Muscle of leg (tissue), 11 donors: ENCODE measurements around the gene R3HDM1. TPM values are rescaled to one million over a fixed set of nuclear protein-coding genes. Genes with fewer than 3 reads are reported as not detected.
"Not testable (repeated sequence)": the region's sequence is repeated elsewhere in the genome, so short reads cannot be mapped to it uniquely, and the experiment has no call there.

ENCODE experiments used
- DNase-seq: peaks from one replicate; pipeline ENCODE4 v3.0.0; 2013
- H3K27ac ChIP-seq: one replicate; pipeline ENCODE4 v1.5.1; 2013; ENCODE audit warnings: mild to moderate bottlenecking, low read length, control low read depth
- H3K27me3 ChIP-seq: one replicate; pipeline ENCODE4 v1.6.1; 2013; ENCODE audit warnings: low read length; ENCODE audit not compliant: control insufficient read depth, insufficient read depth
- H3K36me3 ChIP-seq: one replicate; pipeline ENCODE4 v1.6.1; 2013; ENCODE audit warnings: low read length; ENCODE audit not compliant: control insufficient read depth, insufficient read depth
- H3K4me1 ChIP-seq: one replicate; pipeline ENCODE4 v1.6.1; 2013; ENCODE audit warnings: low read length; ENCODE audit not compliant: control insufficient read depth, insufficient read depth
- H3K4me3 ChIP-seq: one replicate; pipeline ENCODE4 v1.5.1; 2013; ENCODE audit warnings: low read length, control low read depth
- H3K9me3 ChIP-seq: replicated peaks from 2 replicates; pipeline ENCODE4 v1.6.1; 2013; ENCODE audit warnings: low read depth, low read length; ENCODE audit not compliant: control insufficient read depth
- WGBS: methylation state at CpG from one replicate; pipeline ENCODE4 v1.1.5; 2013; ENCODE audit warnings: missing lambda C conversion rate; ENCODE audit not compliant: insufficient coverage; 5-methylcytosine and 5-hydroxymethylcytosine counted together
- polyA plus RNA-seq, 8 donors: library from polyadenylated mRNA; unstranded; fragments of 120-200 nt; gene quantifications; one replicate each; pipeline versions ENCODE4 v1.2.1 to v1.2.3, GENCODE V29; 2013; ENCODE audit warnings: inconsistent platforms in 1 of 8, low replicate concordance in 1 of 8; ENCODE audit not compliant: insufficient read length in 8 of 8, insufficient read depth in 1 of 8
- total RNA-seq: library from RNA; stranded (reverse); fragments of 120-200 nt; gene quantifications from one replicate; pipeline ENCODE4 v1.2.4, GENCODE V29; 2013

Gene R3HDM1
- total and polyA plus RNA-seq, 9 donors: 10.4 to 29.7 (median 23.7) TPM

DNA sequence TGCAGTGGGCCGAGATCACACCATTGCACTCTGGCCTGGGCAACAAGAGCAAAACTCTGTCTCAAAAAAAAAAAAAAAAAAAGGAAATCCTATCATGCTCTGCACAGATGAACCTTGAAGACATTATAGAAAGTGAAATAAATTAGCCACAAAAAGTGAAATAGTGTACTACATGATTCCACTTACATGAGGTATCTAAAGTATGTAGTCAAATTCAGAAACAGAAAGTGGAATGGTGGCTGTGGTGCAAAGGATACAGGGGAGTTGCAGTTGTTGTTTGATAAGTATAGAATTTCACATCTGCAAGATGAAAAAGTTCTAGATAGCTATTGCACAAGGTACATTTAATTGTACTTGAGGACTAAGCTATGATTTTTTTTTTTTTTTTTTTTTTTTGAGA is 5.5 kb upstream of the R3HDM1 start:
- Histone ChIP-seq H3K27ac (no peak overlapping the region), H3K36me3 (no peaks in the 10 kb centered on the region), H3K4me3 (no peak overlapping the region), H3K27me3 (no peaks in the 10 kb centered on the region), H3K4me1 (peaks cover 4% of the 10 kb centered on the region), H3K9me3 (peaks cover 3% of the 10 kb centered on the region)
- WGBS: no CpG with 5 or more reads among the region's 1 CpG
- DNase-seq: no peak

DNA sequence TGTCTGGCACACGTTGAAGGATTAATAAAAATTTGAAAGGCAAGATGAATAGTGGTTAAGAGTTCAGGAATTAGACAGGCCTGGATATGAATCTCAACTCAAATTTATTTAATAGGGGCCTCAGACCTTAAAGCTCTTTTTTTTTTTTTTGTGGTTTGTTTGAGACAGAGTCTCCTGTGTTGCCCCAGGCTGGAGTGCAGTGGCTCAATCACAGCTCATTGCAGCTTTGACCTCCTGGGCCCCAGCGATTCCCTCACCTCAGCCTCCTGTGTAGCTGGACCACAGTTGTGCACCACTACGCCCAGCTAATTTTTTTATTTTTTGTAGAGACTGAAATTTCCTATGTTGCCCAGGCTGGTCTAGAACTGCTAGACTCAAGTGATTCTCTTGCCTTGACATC is 3.3 kb upstream of the R3HDM1 start:
- no peak for DNase-seq
- Histone ChIP-seq H3K9me3 (no peaks in the 10 kb centered on the region), H3K27me3 (no peaks in the 10 kb centered on the region), H3K27ac (no peak overlapping the region), H3K36me3 (no peaks in the 10 kb centered on the region), H3K4me1 (peaks cover 4% of the 10 kb centered on the region), H3K4me3 (no peak overlapping the region)
- 80% methylated on average over 1 of the region's 3 CpGs for WGBS

- H3K9me3 ChIP-seq: no peaks in the 10 kb centered on the region
These were observed 712 bp upstream of the R3HDM1 start, which contains the start of gene ZRANB3 for GRCh38 chr2:135530313-135531230. ZRANB3 (minus strand) TSS chr2:135531218.

GRCh38 chr2:135532581-135532980 is 1.3 kb downstream of the R3HDM1 start:
- Histone ChIP-seq H3K36me3 (no peaks in the 10 kb centered on the region), H3K4me3 (no peak overlapping the region), H3K9me3 (no peaks in the 10 kb centered on the region), H3K27me3 (no peaks in the 10 kb centered on the region), H3K4me1 (peaks cover 4% of the 10 kb centered on the region), H3K27ac (no peak overlapping the region)
- no CpG with 5 or more reads among the region's 3 CpGs for WGBS
- peak; percentile 5 for DNase-seq

More at GRCh38 chr2:135530313-135531230, 712 bp upstream of the R3HDM1 start, which contains the start of gene ZRANB3:
- DNase-seq: peak; percentile 100
- peak within 1 kb of the TSS; percentile 79 for H3K4me3 ChIP-seq
- no peaks in the 10 kb centered on the region for H3K36me3 ChIP-seq
- WGBS: 0% methylated on average over 15 of the region's 46 CpGs
- peaks cover 4% of the 10 kb centered on the region for H3K4me1 ChIP-seq
- H3K27me3 ChIP-seq: no peaks in the 10 kb centered on the region
- H3K27ac ChIP-seq: peak within 1 kb of the TSS; percentile 98

DNA sequence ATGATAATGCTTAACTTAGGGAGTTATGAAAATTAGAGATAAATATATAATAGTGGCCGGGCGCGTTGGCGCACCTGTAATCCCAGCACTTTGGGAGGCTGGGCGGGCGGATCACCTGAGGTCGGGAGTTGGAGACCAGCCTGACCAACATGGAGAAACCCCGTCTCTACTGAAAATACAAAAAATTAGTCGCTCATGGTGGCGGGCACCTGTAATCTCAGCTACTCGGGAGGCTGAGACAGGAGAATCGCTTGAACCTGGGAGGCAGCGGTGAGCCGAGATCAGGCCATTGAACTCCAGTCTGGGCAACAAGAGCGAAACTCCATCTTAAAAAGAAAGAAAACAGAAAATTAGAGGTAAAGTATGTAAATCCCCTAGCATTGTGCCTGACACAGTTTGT is 2.3 kb downstream of the R3HDM1 start:
- 95% methylated on average over 12 of the region's 15 CpGs for WGBS
- not testable (repeated sequence) for H3K27ac ChIP-seq, H3K27me3 ChIP-seq

GRCh38 chr2:135546436-135546835 is 15.2 kb downstream of the R3HDM1 start:
- Histone ChIP-seq H3K27ac (no peak overlapping the region), H3K4me3 (no peak overlapping the region), H3K4me1 (no peaks in the 10 kb centered on the region), H3K36me3 (no peaks in the 10 kb centered on the region), H3K27me3 (no peaks in the 10 kb centered on the region), H3K9me3 (no peaks in the 10 kb centered on the region)
- no peak for DNase-seq
- WGBS: no CpG with 5 or more reads among the region's 3 CpGs

More for the DNA sequence above, 2.3 kb downstream of the R3HDM1 start:
- not testable (repeated sequence) for H3K9me3 ChIP-seq, H3K4me3 ChIP-seq, DNase-seq, H3K4me1 ChIP-seq, H3K36me3 ChIP-seq

GRCh38 chr2:135547311-135547710 is 16.0 kb downstream of the R3HDM1 start:
- Histone ChIP-seq H3K9me3 (no peaks in the 10 kb centered on the region), H3K4me1 (no peaks in the 10 kb centered on the region)

DNA sequence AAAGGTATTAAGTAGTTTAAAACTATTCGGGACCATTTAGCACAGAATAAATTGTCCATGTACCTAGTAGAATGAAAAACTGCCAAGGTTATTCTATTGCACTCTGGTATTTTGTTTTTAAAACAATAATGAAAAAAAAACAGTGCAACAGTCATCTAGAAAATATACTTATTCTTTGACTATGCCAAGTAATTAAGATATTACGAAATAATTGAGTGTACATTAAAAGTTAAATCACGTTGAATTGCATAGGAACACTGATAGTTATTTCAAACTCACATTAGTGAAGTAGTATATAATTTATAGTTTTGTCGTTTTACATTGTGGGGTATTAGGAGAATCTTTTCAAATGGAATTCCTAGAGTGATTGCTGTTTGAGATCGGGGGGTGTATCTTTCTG is 20.1 kb downstream of the R3HDM1 start:
- no peak for DNase-seq
- H3K36me3 ChIP-seq: peaks cover 3% of the 10 kb centered on the region
- H3K27ac ChIP-seq: no peak overlapping the region
- no CpG with 5 or more reads among the region's 5 CpGs for WGBS
- no peaks in the 10 kb centered on the region for H3K4me1 ChIP-seq
- H3K27me3 ChIP-seq: no peaks in the 10 kb centered on the region
- H3K4me3 ChIP-seq: no peak overlapping the region
- H3K9me3 ChIP-seq: no peaks in the 10 kb centered on the region

More at GRCh38 chr2:135547311-135547710, 16.0 kb downstream of the R3HDM1 start:
- Histone ChIP-seq H3K27me3 (no peaks in the 10 kb centered on the region), H3K4me3 (no peak overlapping the region), H3K27ac (no peak overlapping the region), H3K36me3 (no peaks in the 10 kb centered on the region)
- DNase-seq: no peak
- WGBS: 100% methylated on average over 1 of the region's 3 CpGs

DNA sequence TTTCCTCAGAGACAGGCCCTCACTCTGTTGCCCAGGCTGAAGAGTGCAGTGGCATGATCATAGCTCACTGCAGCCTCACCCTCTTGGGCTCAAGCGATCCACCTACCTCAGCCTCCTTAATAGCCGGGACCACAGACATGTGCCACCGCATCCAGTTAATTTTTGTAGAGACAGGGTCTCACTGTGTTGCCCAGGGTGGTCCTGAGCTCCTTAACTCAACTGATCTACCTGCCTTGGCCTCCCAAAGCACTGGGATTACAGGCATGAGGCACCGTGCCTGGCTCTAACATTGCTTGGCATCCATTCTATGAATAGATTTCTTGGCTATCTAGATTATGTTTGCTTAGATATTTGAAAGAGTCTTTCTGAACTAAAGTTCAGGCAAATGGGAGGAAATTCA is 21.6 kb downstream of the R3HDM1 start:
- Histone ChIP-seq H3K36me3 (peaks cover 3% of the 10 kb centered on the region), H3K4me1 (peaks cover 2% of the 10 kb centered on the region), H3K9me3 (no peaks in the 10 kb centered on the region), H3K4me3 (no peak overlapping the region), H3K27me3 (no peaks in the 10 kb centered on the region), H3K27ac (no peak overlapping the region)
- no peak for DNase-seq
- 97% methylated on average over 4 of the region's 4 CpGs for WGBS

DNA sequence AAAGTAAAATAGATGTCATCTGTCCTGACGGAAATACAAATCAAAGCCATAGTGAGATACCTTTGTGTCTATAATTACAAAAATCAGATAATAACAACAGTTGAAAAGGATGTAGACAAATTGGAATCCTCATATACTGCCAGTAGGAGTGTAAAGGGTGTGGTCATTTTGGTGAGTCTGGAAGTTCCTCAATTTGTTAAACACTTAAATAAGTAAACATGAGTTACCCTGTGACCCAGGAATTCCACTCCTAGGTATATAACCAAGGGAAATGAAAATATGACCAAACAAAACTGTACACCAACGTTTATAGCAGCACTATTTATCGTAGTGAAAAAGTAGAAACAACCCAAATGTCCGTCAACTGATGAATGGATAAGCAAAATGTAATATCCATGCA is 24.0 kb downstream of the R3HDM1 start:
- peaks cover 2% of the 10 kb centered on the region for H3K4me1 ChIP-seq
- 88% methylated on average over 1 of the region's 4 CpGs for WGBS
- DNase-seq: no peak
- H3K27me3 ChIP-seq: no peaks in the 10 kb centered on the region
- no peak overlapping the region for H3K27ac ChIP-seq
- H3K36me3 ChIP-seq: peaks cover 3% of the 10 kb centered on the region
- no peak overlapping the region for H3K4me3 ChIP-seq
- no peaks in the 10 kb centered on the region for H3K9me3 ChIP-seq
